ENCODE data around the gene TMEM219.

The TMEM219 gene

GRCh38 chr16:29996766-29997250 lies 34.9 kb downstream of the TMEM219 start:
- Histone ChIP-seq H3K9me3 (ENCODE audit: insufficient read depth, low read depth, low read length) (no peaks in the 10 kb centered on the region), H3K9me2 (replicated peaks; ENCODE audit: low read depth, low read length) (no peaks in the 10 kb centered on the region), H3K27me3 (ENCODE audit: insufficient read depth, low read length, poor library complexity, severe bottlenecking) (no peaks in the 10 kb centered on the region), H3K4me2 (ENCODE audit: low read depth, low read length, poor library complexity, severe bottlenecking) (peak overlapping the region; percentile 84), H3K4me3 (ENCODE audit: low read length, poor library complexity, severe bottlenecking) (peak overlapping the region; percentile 97), H2AFZ (ENCODE audit: low read length) (peak overlapping the region; percentile 97), H3K9ac (ENCODE audit: low read depth, low read length, poor library complexity, severe bottlenecking) (peak overlapping the region; percentile 98), H3K36me3 (ENCODE audit: insufficient read depth, low read length) (peaks cover 10% of the 10 kb centered on the region; the same call in 1 of the 2 replicates), H3F3A (ENCODE audit: low read depth) (no peaks in the 10 kb centered on the region), H4K20me1 (ENCODE audit: insufficient read depth, low read length, poor library complexity, severe bottlenecking) (peaks cover 11% of the 10 kb centered on the region), H3K4me1 (ENCODE audit: insufficient read depth, low read length, poor library complexity, severe bottlenecking) (peaks cover 19% of the 10 kb centered on the region), H3K79me2 (ENCODE audit: insufficient read depth, low read length) (peaks cover 36% of the 10 kb centered on the region)
- TF ChIP-seq CTCF (conservative IDR thresholded peaks at IDR 0.05; ENCODE audit: low read length) (0 out of 2 replicates have a peak, but pooled peaks have one; percentile 10), EZH2phosphoT487 (IDR thresholded peaks at IDR 0.05; ENCODE audit: borderline replicate concordance) (no peak)

DNA sequence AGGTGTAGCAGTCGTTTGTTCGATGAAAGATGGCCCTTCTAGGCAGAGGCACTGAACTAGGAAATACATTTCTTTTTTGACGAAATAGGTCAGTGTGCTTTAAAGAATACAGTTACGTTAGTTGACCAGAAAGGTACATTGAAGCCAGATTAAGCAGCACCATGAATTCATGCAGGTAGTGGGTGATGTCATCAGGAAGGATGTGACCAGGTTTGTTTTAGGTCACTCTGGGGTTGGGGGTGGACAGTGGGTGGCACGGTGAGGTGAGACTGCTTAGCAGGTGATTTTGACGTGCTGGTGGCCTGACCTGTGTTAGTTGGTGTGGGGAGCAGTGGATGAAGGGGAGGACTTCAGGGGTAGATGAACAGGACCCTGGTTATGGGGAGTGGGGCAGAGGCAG lies 37.7 kb downstream of the TMEM219 start:
- TF ChIP-seq EZH2phosphoT487 (IDR thresholded peaks at IDR 0.05; ENCODE audit: borderline replicate concordance) (no peak), CTCF (conservative IDR thresholded peaks at IDR 0.05; ENCODE audit: low read length) (no peak)
- Histone ChIP-seq H4K20me1 (ENCODE audit: insufficient read depth, low read length, poor library complexity, severe bottlenecking) (peaks cover 3% of the 10 kb centered on the region), H3K79me2 (ENCODE audit: insufficient read depth, low read length) (peaks cover 25% of the 10 kb centered on the region), H3K4me2 (ENCODE audit: low read depth, low read length, poor library complexity, severe bottlenecking) (no peak overlapping the region), H3K9me2 (replicated peaks; ENCODE audit: low read depth, low read length) (no peaks in the 10 kb centered on the region), H3K36me3 (ENCODE audit: insufficient read depth, low read length) (no peaks in the 10 kb centered on the region), H3K9ac (ENCODE audit: low read depth, low read length, poor library complexity, severe bottlenecking) (no peak overlapping the region), H2AFZ (ENCODE audit: low read length) (no peak overlapping the region), H3F3A (ENCODE audit: low read depth) (no peaks in the 10 kb centered on the region), H3K4me1 (ENCODE audit: insufficient read depth, low read length, poor library complexity, severe bottlenecking) (peaks cover 10% of the 10 kb centered on the region), H3K4me3 (ENCODE audit: low read length, poor library complexity, severe bottlenecking) (no peak overlapping the region), H3K27me3 (ENCODE audit: insufficient read depth, low read length, poor library complexity, severe bottlenecking) (no peaks in the 10 kb centered on the region), H3K9me3 (ENCODE audit: insufficient read depth, low read depth, low read length) (no peaks in the 10 kb centered on the region)

- Histone ChIP-seq H4K20me1 (ENCODE audit: insufficient read depth, low read length, poor library complexity, severe bottlenecking) (peaks cover 2% of the 10 kb centered on the region), H3K4me2 (ENCODE audit: low read depth, low read length, poor library complexity, severe bottlenecking) (no peak overlapping the region), H3K9me2 (replicated peaks; ENCODE audit: low read depth, low read length) (no peaks in the 10 kb centered on the region), H3K9me3 (ENCODE audit: insufficient read depth, low read depth, low read length) (no peaks in the 10 kb centered on the region), H3K27me3 (ENCODE audit: insufficient read depth, low read length, poor library complexity, severe bottlenecking) (no peaks in the 10 kb centered on the region), H3K4me3 (ENCODE audit: low read length, poor library complexity, severe bottlenecking) (no peak overlapping the region), H2AFZ (ENCODE audit: low read length) (no peak overlapping the region), H3K9ac (ENCODE audit: low read depth, low read length, poor library complexity, severe bottlenecking) (no peak overlapping the region), H3K4me1 (ENCODE audit: insufficient read depth, low read length, poor library complexity, severe bottlenecking) (peaks cover 6% of the 10 kb centered on the region), H3K79me2 (ENCODE audit: insufficient read depth, low read length) (peaks cover 18% of the 10 kb centered on the region), H3F3A (ENCODE audit: low read depth) (no peaks in the 10 kb centered on the region), H3K36me3 (ENCODE audit: insufficient read depth, low read length) (no peaks in the 10 kb centered on the region)
- no peak for TF ChIP-seq EZH2phosphoT487 (IDR thresholded peaks at IDR 0.05; ENCODE audit: borderline replicate concordance)
These were observed 39.1 kb downstream of the TMEM219 start for GRCh38 chr16:30000735-30001631.

All from Loucy (cell line).